Measurements from ENCODE around the gene FIBIN. TPM values are rescaled to one million over a fixed set of nuclear protein-coding genes. Genes with fewer than 3 reads are reported as not detected.
A peak's percentile ranks its signal among the peaks of the same experiment; 100 is the strongest.

FIBIN gene
- total RNA-seq, 1 experiment from 2014 or later, result 0.37 TPM

- no peak within 1 kb of the TSS for H3K4me3 Mint-ChIP-seq
- peak; percentile 76 for ATAC-seq
- CTCF ChIA-PET, result interaction anchor here (0.5 kb wide), 1 partner anchor 114 kb away, joined by 5 read pairs; no protein-coding TSS in a partner anchor
- peaks cover 33% of the 10 kb centered on the region for H3K9me3 Mint-ChIP-seq
- peaks cover 16% of the 10 kb centered on the region for H3K4me1 Mint-ChIP-seq
- no peak for TF ChIP-seq ZNF512 (CRISPR knock-in tag; IDR thresholded peaks at IDR 0.05; ENCODE audit: borderline replicate concordance)
- TF ChIP-seq IRF2 (CRISPR knock-in tag; IDR thresholded peaks at IDR 0.05; ENCODE audit: borderline replicate concordance, low read depth), result no peak
- TF ChIP-seq, protein P1, sequence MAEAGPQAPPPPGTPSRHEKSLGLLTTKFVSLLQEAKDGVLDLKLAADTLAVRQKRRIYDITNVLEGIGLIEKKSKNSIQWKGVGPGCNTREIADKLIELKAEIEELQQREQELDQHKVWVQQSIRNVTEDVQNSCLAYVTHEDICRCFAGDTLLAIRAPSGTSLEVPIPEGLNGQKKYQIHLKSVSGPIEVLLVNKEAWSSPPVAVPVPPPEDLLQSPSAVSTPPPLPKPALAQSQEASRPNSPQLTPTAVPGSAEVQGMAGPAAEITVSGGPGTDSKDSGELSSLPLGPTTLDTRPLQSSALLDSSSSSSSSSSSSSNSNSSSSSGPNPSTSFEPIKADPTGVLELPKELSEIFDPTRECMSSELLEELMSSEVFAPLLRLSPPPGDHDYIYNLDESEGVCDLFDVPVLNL (CRISPR knock-in tag; IDR thresholded peaks at IDR 0.05; ENCODE audit: borderline replicate concordance, low read depth), result no peak
- TF ChIP-seq, protein P2, sequence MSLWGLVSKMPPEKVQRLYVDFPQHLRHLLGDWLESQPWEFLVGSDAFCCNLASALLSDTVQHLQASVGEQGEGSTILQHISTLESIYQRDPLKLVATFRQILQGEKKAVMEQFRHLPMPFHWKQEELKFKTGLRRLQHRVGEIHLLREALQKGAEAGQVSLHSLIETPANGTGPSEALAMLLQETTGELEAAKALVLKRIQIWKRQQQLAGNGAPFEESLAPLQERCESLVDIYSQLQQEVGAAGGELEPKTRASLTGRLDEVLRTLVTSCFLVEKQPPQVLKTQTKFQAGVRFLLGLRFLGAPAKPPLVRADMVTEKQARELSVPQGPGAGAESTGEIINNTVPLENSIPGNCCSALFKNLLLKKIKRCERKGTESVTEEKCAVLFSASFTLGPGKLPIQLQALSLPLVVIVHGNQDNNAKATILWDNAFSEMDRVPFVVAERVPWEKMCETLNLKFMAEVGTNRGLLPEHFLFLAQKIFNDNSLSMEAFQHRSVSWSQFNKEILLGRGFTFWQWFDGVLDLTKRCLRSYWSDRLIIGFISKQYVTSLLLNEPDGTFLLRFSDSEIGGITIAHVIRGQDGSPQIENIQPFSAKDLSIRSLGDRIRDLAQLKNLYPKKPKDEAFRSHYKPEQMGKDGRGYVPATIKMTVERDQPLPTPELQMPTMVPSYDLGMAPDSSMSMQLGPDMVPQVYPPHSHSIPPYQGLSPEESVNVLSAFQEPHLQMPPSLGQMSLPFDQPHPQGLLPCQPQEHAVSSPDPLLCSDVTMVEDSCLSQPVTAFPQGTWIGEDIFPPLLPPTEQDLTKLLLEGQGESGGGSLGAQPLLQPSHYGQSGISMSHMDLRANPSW (CRISPR knock-in tag; conservative IDR thresholded peaks at IDR 0.05; ENCODE audit: low read depth), result no peak
- TF ChIP-seq, protein P3, sequence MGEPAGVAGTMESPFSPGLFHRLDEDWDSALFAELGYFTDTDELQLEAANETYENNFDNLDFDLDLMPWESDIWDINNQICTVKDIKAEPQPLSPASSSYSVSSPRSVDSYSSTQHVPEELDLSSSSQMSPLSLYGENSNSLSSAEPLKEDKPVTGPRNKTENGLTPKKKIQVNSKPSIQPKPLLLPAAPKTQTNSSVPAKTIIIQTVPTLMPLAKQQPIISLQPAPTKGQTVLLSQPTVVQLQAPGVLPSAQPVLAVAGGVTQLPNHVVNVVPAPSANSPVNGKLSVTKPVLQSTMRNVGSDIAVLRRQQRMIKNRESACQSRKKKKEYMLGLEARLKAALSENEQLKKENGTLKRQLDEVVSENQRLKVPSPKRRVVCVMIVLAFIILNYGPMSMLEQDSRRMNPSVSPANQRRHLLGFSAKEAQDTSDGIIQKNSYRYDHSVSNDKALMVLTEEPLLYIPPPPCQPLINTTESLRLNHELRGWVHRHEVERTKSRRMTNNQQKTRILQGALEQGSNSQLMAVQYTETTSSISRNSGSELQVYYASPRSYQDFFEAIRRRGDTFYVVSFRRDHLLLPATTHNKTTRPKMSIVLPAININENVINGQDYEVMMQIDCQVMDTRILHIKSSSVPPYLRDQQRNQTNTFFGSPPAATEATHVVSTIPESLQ (CRISPR knock-in tag; IDR thresholded peaks at IDR 0.05), result no peak
- no peak for TF ChIP-seq MXD4 (CRISPR knock-in tag; IDR thresholded peaks at IDR 0.05; ENCODE audit: borderline replicate concordance)
- TF ChIP-seq ZNF532 (CRISPR knock-in tag; IDR thresholded peaks at IDR 0.05; ENCODE audit: borderline replicate concordance), result no peak
- TF ChIP-seq JAZF1 (CRISPR knock-in tag; IDR thresholded peaks at IDR 0.05), result no peak
- TF ChIP-seq ZBTB21 (CRISPR knock-in tag; IDR thresholded peaks at IDR 0.05; ENCODE audit: borderline replicate concordance), result no peak
- TF ChIP-seq ZNF219 (CRISPR knock-in tag; IDR thresholded peaks at IDR 0.05; ENCODE audit: borderline replicate concordance), result no peak
- TF ChIP-seq, protein P4, sequence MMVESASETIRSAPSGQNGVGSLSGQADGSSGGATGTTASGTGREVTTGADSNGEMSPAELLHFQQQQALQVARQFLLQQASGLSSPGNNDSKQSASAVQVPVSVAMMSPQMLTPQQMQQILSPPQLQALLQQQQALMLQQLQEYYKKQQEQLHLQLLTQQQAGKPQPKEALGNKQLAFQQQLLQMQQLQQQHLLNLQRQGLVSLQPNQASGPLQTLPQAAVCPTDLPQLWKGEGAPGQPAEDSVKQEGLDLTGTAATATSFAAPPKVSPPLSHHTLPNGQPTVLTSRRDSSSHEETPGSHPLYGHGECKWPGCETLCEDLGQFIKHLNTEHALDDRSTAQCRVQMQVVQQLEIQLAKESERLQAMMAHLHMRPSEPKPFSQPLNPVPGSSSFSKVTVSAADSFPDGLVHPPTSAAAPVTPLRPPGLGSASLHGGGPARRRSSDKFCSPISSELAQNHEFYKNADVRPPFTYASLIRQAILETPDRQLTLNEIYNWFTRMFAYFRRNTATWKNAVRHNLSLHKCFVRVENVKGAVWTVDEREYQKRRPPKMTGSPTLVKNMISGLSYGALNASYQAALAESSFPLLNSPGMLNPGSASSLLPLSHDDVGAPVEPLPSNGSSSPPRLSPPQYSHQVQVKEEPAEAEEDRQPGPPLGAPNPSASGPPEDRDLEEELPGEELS (CRISPR knock-in tag; IDR thresholded peaks at IDR 0.05), result no peak
- no peaks in the 10 kb centered on the region for H3K27me3 Mint-ChIP-seq (ENCODE audit: low read depth)
- H3K27ac Mint-ChIP-seq, result no peak within 1 kb of the TSS
- POLR2A ChIA-PET, result no interaction called here
- peaks cover 10% of the 10 kb centered on the region for H3K36me3 Mint-ChIP-seq
- no peak for DNase-seq (ENCODE audit: low spot score)
Observed at GRCh38 chr11:27040302-27041115, 46.6 kb downstream of the FIBIN start, which contains the start of gene BBOX1. TSS of gene BBOX1 (plus strand) at chr11:27040815. CDS start at chr11:27055431, 14,616 bp downstream.
